Hypothalamus (tissue), 51 donors: ENCODE results near the gene MUC7.
"Not testable (repeated sequence)": the region's sequence is repeated elsewhere in the genome, so short reads cannot be mapped to it uniquely, and the experiment has no call there.

Experiments used
- DNase-seq, 51 donors: peaks; one replicate each; lab custom pipeline; 2025; lab: John Stamatoyannopoulos, UW

The MUC7 gene

GRCh38 chr4:70471897-70472296, at the start of gene MUC7:
Gene MUC7, plus strand, starts transcription at chr4:70472197. Its CDS starts 1,825 bp downstream, at chr4:70474022.
- DNase-seq = no peak

GRCh38 chr4:70425306-70425705, 46.7 kb upstream of the MUC7 start:
- DNase-seq = no peak

- DNase-seq = no peak
Observed at GRCh38 chr4:70426789-70427188, 45.2 kb upstream of the MUC7 start.

DNA sequence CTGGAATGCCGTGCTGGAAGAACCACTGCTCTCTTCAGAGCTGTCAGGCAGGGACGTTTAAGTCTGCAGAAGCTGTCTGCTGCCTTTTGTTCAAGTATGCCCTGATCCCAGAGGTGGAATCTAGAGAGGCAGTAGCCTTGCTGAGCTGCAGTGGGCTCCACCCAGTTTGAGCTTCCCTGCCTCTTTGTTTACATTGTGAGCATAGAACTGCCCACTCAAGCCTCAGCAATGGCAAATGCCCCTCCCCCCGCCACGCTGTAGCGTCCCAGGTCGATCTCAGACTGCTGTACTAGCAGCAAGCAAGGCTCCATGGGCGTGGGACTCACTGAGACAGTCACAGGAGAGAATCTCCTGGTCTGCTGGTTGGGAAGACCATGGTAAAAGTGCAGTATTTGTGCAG, 34.8 kb upstream of the MUC7 start:
- DNase-seq = no peak

GRCh38 chr4:70442474-70442873, 29.5 kb upstream of the MUC7 start:
- no peak for DNase-seq

DNA sequence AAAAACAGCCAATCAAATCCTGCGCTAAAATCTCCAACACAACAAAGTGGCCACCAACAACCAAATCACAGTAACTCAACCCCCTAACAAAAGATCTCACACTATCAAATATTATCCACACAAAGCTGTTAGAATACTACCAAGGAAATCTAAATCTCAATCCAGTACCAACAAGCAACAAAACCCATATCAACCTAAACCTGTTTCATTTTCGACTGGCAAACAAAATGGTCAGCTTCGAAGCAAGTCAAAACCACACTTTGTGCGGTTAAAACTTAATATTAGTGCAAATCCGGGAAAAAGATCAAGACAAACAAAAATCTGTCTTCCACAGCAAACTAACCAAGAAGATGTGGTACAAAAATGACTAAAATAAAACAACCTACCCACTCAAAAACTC, 28.7 kb upstream of the MUC7 start:
- DNase-seq = no peak

DNA sequence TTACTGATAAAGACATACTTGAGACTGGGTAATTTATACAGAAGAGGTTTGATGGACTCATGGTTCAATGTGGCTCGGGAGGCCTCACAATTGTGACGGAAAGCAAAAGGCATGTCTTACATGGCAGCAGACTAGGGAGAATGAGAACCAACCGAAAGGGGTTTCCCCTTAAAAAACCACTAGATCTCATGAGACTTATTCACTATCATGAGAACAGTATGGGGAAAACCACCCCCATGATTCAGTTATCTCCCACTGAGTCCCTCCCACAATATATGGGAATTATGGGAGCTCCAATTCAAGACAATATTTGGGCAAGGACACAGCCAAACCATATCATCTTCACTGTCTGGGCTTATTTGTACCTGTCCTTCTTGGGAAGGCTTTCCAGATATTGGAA, 22.8 kb upstream of the MUC7 start:
- no peak for DNase-seq

GRCh38 chr4:70452946-70453345, 19.1 kb upstream of the MUC7 start:
- no peak for DNase-seq

DNA sequence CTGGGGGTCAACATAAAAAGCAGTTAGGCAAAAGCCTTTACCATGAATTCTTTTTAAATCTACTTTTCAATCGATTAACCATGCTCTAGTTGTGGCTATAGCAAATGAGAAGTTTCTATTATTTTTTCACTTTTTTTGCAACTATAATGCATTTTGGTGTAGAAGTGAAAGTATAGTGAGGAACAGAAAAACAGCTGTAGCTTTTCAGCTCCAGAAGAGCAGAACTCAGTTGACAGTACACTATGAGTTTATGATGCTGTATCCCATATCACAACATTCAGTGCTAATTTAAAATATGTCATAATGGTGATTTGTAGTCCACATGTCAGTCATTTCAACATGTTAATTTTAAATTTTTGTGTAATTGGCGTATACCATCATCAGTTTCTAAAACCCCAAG, 8.7 kb upstream of the MUC7 start:
- no peak for DNase-seq

DNA sequence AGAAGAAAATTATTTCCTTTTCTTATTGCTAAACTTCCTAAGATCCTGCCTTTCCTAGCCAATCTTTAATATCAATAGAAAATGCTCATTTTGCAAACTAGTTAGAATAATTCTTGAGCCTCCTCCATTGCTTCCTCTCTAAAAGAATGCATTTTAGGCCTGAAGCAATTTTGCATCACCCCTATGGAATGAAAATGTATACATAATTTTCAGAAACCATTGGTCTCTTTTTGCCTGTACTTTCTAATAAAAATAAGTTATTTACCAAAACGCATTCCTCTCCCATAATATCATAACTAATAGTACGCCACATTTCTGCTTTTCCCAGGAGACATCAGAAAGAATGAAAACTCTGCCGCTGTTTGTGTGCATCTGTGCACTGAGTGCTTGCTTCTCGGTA, 1.7 kb downstream of the MUC7 start:
- no peak for DNase-seq

DNA sequence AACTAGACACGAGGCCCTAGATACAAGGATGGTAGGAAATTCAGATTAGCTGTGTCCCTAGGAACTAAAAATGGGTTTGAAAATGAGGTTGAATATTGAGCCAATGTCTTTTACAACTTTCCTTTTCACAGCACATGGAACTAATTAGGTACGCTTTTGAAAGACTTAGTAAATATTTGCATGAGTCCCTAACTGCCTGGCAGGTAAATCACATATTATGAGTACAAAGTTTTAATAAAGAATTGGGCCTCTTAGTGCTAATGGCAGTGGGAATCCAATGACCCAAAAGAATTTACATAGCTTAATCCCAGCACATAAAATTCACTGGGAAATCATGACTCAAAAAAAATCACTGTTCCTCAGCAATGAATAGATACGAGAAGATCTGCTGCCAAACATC, 16.8 kb downstream of the MUC7 start:
- no peak for DNase-seq

DNA sequence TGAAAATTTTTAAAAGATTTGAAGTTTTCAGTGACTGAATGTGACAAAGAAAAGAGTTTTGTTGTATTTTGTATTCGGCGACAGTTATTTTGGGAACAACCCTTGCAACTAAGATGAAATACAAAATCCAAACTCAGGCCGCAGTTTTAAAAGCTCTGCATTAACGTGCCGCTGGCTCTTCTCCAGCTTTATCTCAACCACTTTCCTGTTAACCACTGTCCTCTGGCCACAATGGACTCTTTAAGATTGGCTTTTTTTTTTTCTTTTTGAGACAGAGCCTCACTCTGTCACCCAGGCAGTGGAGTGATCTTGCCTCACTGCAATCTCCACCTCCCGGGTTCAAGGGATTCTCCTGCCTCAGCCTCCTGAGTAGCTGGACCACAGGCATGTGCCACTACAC, 24.2 kb downstream of the MUC7 start:
- DNase-seq = peak in 3 of 51 donors; percentile 1 to 11 (median 2)

DNA sequence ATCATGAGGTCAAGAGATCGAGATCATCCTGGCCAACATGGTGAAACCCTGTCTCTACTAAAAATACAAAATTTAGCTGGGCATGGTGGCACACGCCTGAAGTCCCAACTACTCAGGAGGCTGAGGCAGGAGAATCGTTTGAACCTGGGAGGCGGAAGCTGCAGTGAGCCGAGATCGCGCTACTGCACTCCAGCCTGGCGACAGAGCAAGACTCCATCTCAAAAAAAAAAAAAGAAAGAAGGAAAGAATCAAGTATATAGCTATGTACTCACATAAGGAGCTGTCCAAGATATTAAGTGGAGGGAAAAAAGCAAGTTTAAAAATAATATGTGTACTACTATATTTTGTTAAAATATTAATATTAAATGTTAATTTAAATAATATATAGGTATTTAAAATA, 29.8 kb downstream of the MUC7 start:
- not testable (repeated sequence) for DNase-seq

GRCh38 chr4:70504733-70505132, 32.7 kb downstream of the MUC7 start:
- no peak for DNase-seq

GRCh38 chr4:70505151-70505748, 33.3 kb downstream of the MUC7 start:
- peak in 41 of 51 donors; percentile 0 to 71 (median 14) for DNase-seq

DNA sequence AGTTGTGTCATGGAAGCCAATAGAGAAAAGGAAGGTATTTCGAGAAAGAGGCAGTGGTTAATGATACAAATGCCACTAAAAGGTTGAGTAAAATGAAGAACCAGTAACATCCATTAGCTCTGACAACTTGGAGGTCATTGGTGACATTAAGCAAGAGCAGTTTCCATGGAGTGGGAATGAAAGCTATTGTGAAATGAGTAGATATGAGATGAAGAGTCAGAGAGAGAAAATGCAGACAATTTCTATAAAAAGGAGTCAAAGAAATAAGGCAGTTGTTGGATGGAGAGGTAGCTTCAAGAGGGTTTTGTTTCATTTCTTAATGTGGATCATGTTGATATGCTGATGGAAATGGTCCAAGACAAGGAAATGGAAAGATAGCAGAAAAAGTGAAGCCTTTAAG, 36.8 kb downstream of the MUC7 start:
- DNase-seq = no peak

DNA sequence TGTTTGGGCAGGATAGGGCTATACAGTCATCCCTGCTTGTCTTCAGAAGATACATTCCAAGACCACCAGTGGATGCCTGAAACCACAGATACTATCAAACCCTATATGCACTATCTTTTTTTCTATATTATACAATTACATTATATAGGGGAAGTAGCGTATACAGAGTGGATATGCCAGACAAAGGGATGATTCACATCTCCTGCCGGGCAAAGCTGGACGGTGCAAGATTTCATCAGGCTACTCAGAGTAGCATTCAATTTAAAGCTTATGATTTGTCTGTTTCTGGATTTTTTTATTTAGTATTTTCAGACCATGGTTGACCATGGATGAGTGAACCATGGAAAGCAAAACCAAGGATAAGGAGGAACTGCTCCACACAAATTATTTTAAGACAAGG, 39.4 kb downstream of the MUC7 start:
- no peak for DNase-seq

- DNase-seq = no peak
Observed at GRCh38 chr4:70515367-70516250, 43.6 kb downstream of the MUC7 start.

DNA sequence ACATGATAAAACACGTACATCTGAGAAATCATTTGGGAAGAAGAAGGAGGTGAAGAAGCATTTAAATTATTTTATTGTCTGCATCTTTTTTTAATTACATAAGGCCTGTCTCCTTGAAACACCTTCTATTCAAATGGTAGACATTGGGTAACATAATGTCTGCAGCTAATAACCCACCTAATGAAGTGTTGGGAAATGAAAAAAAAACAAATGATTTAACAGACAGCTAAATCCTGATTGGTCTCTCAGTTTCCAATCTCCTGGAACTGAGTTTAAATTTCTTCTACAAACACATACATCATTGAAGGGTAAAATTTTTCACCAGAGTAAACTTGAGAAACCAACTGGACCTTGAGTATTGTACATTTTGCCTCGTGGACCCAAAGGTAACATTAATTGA, 46.3 kb downstream of the MUC7 start, which contains the start of gene AMTN:
Gene AMTN, plus strand, starts transcription at position 301 of the 400 bp plus-strand sequence. CDS start 209 bp downstream, outside the sequence.
- no peak for DNase-seq

GRCh38 chr4:70518716-70519115, 46.7 kb downstream of the MUC7 start:
- DNase-seq = no peak

DNA sequence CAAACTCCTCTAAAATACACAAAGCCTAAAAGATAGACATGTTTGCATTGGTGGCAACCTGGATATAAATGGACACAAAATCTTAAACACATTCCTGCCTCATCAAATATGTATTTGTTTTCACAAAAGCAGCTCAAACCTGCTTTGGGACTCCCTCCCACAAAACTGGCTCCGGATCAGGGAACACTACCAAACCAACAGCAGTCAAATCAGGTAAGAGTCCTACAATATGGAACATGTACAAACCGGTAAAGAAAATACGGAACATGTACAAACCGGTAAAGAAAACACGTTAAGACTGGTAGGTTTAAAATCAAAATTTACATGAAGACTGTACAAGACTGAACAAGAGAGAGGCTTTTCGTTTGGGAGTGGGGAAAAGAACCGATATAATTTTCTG, 50.6 kb downstream of the MUC7 start:
- DNase-seq = no peak

DNA sequence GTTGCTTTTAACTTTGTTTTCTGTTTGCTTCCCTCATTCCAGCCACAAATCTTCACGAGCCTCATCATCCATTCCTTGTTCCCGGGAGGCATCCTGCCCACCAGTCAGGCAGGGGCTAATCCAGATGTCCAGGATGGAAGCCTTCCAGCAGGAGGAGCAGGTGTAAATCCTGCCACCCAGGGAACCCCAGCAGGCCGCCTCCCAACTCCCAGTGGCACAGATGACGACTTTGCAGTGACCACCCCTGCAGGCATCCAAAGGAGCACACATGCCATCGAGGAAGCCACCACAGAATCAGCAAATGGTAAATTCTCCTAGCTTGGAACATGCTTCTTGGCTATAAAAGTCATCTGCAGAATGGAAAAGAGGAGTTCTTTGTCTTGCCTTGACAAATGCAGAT, 59.0 kb downstream of the MUC7 start:
- no peak for DNase-seq
